Nephron (organoid): ENCODE data around the gene HEBP1.

Experiments used
- H3K27ac Mint-ChIP-seq, 3 experiments: 2 replicates each; pipeline ENCODE4 v1.8.0; 2020; ENCODE audit warnings: mixed read lengths in 3 of 3, mild to moderate bottlenecking in 2 of 3, moderate library complexity in 1 of 3
- H3K27me3 Mint-ChIP-seq: 2 replicates; pipeline ENCODE4 v1.8.0; 2021; ENCODE audit warnings: low read depth, mild to moderate bottlenecking, moderate library complexity, mixed read lengths
- H3K36me3 Mint-ChIP-seq: 2 replicates; pipeline ENCODE4 v1.8.0; 2020; ENCODE audit warnings: low read depth, mixed read lengths
- H3K4me1 Mint-ChIP-seq: 2 replicates; pipeline ENCODE4 v1.8.0; 2020; ENCODE audit warnings: mixed read lengths
- H3K4me3 Mint-ChIP-seq, 3 experiments: 2 replicates each; pipeline ENCODE4 v1.8.0; 2020; ENCODE audit warnings: mild to moderate bottlenecking in 3 of 3, mixed read lengths in 3 of 3, moderate library complexity in 2 of 3
- H3K9me3 Mint-ChIP-seq: 2 replicates; pipeline ENCODE4 v1.8.0; 2020; ENCODE audit warnings: mixed read lengths
- TF ChIP-seq, protein P1 (sequence below), 3 experiments: fragments of 200-600 bp; sonication (generic); IDR thresholded peaks; one replicate each; pipeline ENCODE4 v1.5.0; 2021; ENCODE audit warnings: antibody characterized with exemption in 3 of 3; ENCODE audit not compliant: unreplicated experiment in 3 of 3

HEBP1 gene

DNA sequence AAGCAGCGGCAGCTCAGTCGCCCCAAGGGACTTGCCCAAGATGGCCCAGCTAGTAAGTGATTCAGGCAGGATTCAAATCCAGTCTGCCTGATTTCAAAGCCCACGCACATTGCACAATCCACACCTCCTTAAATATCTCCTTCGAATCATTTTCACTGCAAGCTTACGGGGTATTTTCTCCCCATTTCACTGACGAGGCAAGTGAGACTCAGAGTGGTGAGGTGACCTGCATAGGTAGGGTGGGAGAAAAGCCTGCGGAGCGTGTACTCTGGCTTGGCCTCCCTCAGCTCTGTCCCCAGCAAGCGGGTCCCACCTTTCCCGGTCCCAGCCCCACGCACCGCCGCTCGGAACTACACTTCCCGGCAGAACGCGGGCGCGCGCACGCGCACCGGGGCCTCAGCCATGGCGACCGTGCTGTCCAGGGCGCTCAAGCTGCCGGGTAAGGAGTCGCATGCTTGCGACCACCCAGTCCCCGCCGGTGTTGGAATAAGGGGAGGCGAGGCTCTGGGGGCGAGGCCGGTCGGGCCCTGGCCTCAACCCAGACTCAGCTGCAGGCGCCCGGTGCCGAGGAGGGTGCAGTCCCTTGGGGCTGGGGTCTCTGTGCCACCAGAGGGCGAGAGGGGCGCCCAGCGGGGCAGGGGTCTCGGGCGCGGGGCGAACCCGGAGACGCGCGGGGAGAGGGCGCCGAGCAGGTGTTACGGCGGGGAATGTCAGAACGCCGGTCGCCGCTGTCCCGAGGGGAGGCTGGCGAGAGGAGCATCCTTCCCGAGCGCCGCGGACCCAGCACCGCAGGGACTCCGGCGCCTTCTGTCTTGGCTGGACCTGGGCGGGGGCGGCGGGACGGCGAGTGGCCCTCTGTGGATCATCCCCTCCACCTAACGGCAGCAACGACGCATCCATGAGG is 44.2 kb upstream of the HEBP1 start, which contains the start of gene FAM234B:
TSS of gene FAM234B (plus strand) at position 380 of the 904 bp plus-strand sequence. CDS start at position 403, 23 bp downstream.
- H3K4me3 Mint-ChIP-seq, result peak within 1 kb of the TSS; percentile 85 to 92 (median 89)
- H3K27me3 Mint-ChIP-seq, result peaks cover 10% of the 10 kb centered on the region
- peaks cover 18% of the 10 kb centered on the region for H3K4me1 Mint-ChIP-seq
- H3K9me3 Mint-ChIP-seq, result no peaks in the 10 kb centered on the region
- no peak within 1 kb of the TSS for H3K27ac Mint-ChIP-seq
- TF ChIP-seq, protein P1, sequence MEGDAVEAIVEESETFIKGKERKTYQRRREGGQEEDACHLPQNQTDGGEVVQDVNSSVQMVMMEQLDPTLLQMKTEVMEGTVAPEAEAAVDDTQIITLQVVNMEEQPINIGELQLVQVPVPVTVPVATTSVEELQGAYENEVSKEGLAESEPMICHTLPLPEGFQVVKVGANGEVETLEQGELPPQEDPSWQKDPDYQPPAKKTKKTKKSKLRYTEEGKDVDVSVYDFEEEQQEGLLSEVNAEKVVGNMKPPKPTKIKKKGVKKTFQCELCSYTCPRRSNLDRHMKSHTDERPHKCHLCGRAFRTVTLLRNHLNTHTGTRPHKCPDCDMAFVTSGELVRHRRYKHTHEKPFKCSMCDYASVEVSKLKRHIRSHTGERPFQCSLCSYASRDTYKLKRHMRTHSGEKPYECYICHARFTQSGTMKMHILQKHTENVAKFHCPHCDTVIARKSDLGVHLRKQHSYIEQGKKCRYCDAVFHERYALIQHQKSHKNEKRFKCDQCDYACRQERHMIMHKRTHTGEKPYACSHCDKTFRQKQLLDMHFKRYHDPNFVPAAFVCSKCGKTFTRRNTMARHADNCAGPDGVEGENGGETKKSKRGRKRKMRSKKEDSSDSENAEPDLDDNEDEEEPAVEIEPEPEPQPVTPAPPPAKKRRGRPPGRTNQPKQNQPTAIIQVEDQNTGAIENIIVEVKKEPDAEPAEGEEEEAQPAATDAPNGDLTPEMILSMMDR (IDR thresholded peaks at IDR 0.05; ENCODE audit: unreplicated experiment in 3 of 3), result peak in 2 of 3 experiments; percentile 17 to 27
- no peaks in the 10 kb centered on the region for H3K36me3 Mint-ChIP-seq

DNA sequence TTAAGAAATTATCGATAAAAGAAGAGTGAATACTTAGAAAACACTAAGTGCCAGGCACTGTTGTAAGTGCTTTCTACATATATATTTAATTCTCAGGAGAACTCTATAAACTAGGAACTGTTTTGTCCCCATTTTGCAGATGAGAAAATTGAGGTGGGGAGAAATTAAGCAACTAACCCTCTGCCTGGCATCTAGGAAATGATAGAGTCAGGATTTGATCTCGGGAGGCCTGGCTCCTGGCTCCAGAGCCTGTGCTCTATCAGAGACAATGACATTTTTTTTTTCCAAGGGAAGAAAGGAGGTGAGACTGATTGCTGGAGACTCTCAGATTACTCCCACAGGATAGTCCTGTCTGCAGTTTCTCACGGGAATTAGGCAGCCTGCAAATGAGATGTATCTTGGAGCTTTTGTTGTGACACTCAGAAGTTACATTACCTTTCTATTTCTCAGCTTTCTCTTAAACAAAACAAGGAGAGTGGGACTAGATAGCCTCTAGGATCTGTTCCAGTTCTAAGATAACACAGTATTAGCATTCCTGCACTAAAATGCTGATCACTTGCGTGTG is 42.7 kb upstream of the HEBP1 start:
- peaks cover 10% of the 10 kb centered on the region for H3K27me3 Mint-ChIP-seq
- no peaks in the 10 kb centered on the region for H3K36me3 Mint-ChIP-seq
- TF ChIP-seq, protein P1 (IDR thresholded peaks at IDR 0.05; ENCODE audit: unreplicated experiment in 3 of 3), result no peak
- peak overlapping the region; percentile 85 to 89 (median 85) for H3K4me3 Mint-ChIP-seq
- no peaks in the 10 kb centered on the region for H3K9me3 Mint-ChIP-seq
- H3K27ac Mint-ChIP-seq, result no peak overlapping the region
- peaks cover 26% of the 10 kb centered on the region for H3K4me1 Mint-ChIP-seq

DNA sequence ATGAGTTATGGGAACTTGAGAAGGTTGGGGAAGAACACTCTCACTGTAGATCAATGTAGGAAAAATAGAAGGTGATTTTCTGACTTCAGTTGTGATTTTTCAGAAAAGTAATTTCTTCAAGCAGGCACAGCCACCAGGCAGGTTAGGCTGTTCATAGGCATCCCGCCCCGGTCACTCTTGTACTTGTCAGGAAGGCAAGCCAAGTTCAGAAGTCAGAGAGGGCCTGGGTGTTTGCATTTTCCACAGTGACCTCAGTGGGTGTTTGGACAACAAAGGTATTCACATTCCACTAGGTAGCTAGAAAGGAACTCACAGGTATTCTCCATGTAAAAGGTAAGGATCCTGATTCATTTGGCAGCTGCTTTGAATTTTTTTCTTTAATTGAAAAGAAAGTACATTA is 41.2 kb upstream of the HEBP1 start:
- Mint-ChIP-seq H3K27me3 (peaks cover 10% of the 10 kb centered on the region), H3K4me3 (peak overlapping the region; percentile 1 to 43 (median 22)), H3K36me3 (no peaks in the 10 kb centered on the region), H3K4me1 (peaks cover 25% of the 10 kb centered on the region), H3K27ac (peak overlapping the region in 1 of 3 experiments; percentile 4), H3K9me3 (no peaks in the 10 kb centered on the region)
- TF ChIP-seq, protein P1 (IDR thresholded peaks at IDR 0.05; ENCODE audit: unreplicated experiment in 3 of 3), result no peak

DNA sequence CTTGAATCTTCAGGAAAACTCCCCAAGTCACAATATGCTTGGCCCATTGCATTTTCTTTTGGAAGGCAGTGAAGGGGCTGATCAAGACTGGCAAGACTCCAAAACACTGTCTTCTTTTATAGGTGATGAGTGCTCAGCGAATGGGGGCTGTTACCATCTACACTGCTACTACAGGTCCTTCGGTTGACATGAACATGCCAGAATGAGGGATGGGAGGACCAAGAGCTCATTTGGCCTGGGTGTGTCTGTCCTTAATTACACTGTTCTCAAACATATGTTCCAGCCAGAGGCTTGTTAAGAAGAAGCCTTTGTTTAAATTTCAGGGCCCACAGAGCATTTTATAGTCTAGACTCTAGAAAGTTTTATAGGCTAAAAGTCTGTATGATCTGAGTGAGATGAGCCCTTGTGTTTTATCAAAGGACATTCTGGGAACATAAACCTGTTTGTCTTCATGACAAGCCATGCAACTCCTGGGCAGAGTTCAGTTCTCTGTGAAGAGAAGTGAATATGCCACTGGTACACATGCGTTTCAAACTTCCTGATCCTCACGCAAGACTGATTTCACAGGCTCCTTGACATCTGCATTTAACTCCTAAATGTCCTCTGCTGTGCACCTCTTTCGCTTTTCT is 39.4 kb upstream of the HEBP1 start:
- Mint-ChIP-seq H3K36me3 (no peaks in the 10 kb centered on the region), H3K27me3 (peaks cover 4% of the 10 kb centered on the region), H3K4me3 (no peak overlapping the region), H3K27ac (peak overlapping the region; percentile 2 to 6 (median 4)), H3K9me3 (no peaks in the 10 kb centered on the region), H3K4me1 (peaks cover 17% of the 10 kb centered on the region)
- TF ChIP-seq, protein P1 (IDR thresholded peaks at IDR 0.05; ENCODE audit: unreplicated experiment in 3 of 3), result no peak

DNA sequence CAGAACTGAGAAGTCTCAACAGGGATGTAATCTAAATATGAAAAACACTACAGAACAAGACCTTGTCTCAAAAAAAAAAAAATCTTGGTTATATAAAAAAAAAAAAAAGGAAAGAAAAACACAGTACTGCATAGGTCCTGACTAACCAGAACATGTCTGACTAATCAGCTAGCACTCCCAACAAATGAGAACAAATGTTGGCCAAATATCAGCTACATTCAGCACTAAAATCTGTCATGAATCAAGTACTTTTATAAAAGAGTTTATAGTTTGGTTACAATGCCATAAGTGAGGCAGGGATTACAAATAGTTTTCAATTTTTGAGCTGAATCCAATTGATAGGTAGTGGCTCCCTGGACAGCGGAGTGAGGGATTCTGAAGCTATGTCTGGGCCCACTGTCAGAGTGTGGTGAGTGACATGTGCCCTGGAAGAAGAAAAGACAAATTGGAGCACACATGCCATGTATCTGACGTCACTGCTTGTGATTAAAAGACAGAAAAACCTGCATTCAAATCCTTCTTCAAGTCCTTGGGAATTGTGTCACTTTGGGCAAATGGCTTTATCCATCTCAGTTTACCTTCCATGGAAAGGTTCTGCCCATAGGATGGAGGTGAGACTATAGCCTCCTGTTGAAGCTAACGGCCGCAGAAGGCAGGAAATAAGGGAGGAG is 38.6 kb upstream of the HEBP1 start:
- Mint-ChIP-seq H3K27ac (peak overlapping the region in 1 of 3 experiments; percentile 13), H3K4me1 (peaks cover 17% of the 10 kb centered on the region), H3K36me3 (no peaks in the 10 kb centered on the region), H3K27me3 (peaks cover 4% of the 10 kb centered on the region), H3K4me3 (peak overlapping the region in 1 of 3 experiments; percentile 13), H3K9me3 (no peaks in the 10 kb centered on the region)
- TF ChIP-seq, protein P1 (IDR thresholded peaks at IDR 0.05; ENCODE audit: unreplicated experiment in 3 of 3), result no peak
